Activated T-helper 1 cell treated with anti-CD3 and anti-CD28 coated beads, Interleukin-12 subunit alpha, Interleukin-12 subunit beta, Interleukin-2, Interleukin-4 antibody, amounts not matched to agents 30 ng/mL and 10 ng/mL and 1 ng/mL, durations not matched to agents 14 hours and 24 hours and 36 hours (primary cell): ENCODE measurements around the gene SLC66A1. TPM values are rescaled to one million over a fixed set of nuclear protein-coding genes. Genes with fewer than 3 reads are reported as not detected.
"Not testable (repeated sequence)": the region's sequence is repeated elsewhere in the genome, so short reads cannot be mapped to it uniquely, and the experiment has no call there.

ENCODE experiments used
- DNase-seq: peaks from one replicate; pipeline ENCODE4 v3.0.0; 2021; ENCODE audit warnings: low spot score
- H3K27ac Mint-ChIP-seq: one replicate; pipeline ENCODE4 v1.8.0; 2021; ENCODE audit warnings: mild to moderate bottlenecking, mixed read lengths
- H3K27me3 Mint-ChIP-seq: one replicate; pipeline ENCODE4 v1.8.0; 2022; ENCODE audit warnings: mild to moderate bottlenecking, moderate library complexity, mixed read lengths; ENCODE audit not compliant: insufficient read depth
- H3K36me3 Mint-ChIP-seq: one replicate; pipeline ENCODE4 v1.8.0; 2021; ENCODE audit warnings: low read depth, mixed read lengths
- H3K4me1 Mint-ChIP-seq: one replicate; pipeline ENCODE4 v1.8.0; 2021; ENCODE audit warnings: low read depth, mixed read lengths
- H3K4me3 Mint-ChIP-seq: one replicate; pipeline ENCODE4 v1.8.0; 2021; ENCODE audit warnings: mild to moderate bottlenecking, moderate library complexity, mixed read lengths
- H3K9me3 Mint-ChIP-seq: one replicate; pipeline ENCODE4 v1.8.0; 2021; ENCODE audit warnings: mixed read lengths
- intact Hi-C: fragments of 100-400 bp; cut with micrococcal nuclease; formaldehyde crosslinking; loops from one replicate; pipeline ENCODE4 v1.15.1; 2024
- total RNA-seq: library from RNA; stranded (reverse); gene quantifications from 2 replicates; pipeline ENCODE4 v1.2.3, GENCODE V29; 2022

SLC66A1 gene
- total RNA-seq, 1 donor from 2014 or later = 12.0 TPM

- DNase-seq, H3K4me1 Mint-ChIP-seq, H3K36me3 Mint-ChIP-seq, H3K27ac Mint-ChIP-seq, intact Hi-C loops, H3K9me3 Mint-ChIP-seq, H3K27me3 Mint-ChIP-seq, H3K4me3 Mint-ChIP-seq: not testable (repeated sequence)
These were observed 26.3 kb upstream of the SLC66A1 start for GRCh38 chr1:19285807-19286206.

GRCh38 chr1:19287436-19288185 is 24.5 kb upstream of the SLC66A1 start:
- no peak for DNase-seq
- Mint-ChIP-seq H3K9me3 (peaks cover 8% of the 10 kb centered on the region), H3K27ac (peak overlapping the region; percentile 73), H3K4me3 (no peak overlapping the region), H3K36me3 (peaks cover 1% of the 10 kb centered on the region), H3K27me3 (peaks cover 2% of the 10 kb centered on the region), H3K4me1 (no peaks in the 10 kb centered on the region)
- intact Hi-C loops = no loop called here

GRCh38 chr1:19288324-19289241 is 23.5 kb upstream of the SLC66A1 start, which contains the start of gene AKR7A3:
Gene AKR7A3, minus strand, starts transcription at chr1:19288770. Its CDS starts 61 bp downstream, at chr1:19288709.
- Mint-ChIP-seq H3K27ac (peak within 1 kb of the TSS; percentile 73), H3K9me3 (peaks cover 12% of the 10 kb centered on the region)
- intact Hi-C loops, H3K4me3 Mint-ChIP-seq, H3K36me3 Mint-ChIP-seq, H3K27me3 Mint-ChIP-seq, H3K4me1 Mint-ChIP-seq: not testable (repeated sequence)
- DNase-seq = peak; percentile 34

GRCh38 chr1:19289244-19289643 is 22.9 kb upstream of the SLC66A1 start:
- no peaks in the 10 kb centered on the region for H3K4me1 Mint-ChIP-seq
- no peak for DNase-seq
- no peak overlapping the region for H3K4me3 Mint-ChIP-seq
- no peak overlapping the region for H3K27ac Mint-ChIP-seq
- H3K27me3 Mint-ChIP-seq = peaks cover 2% of the 10 kb centered on the region
- no peaks in the 10 kb centered on the region for H3K36me3 Mint-ChIP-seq
- peaks cover 14% of the 10 kb centered on the region for H3K9me3 Mint-ChIP-seq
- intact Hi-C loops = no loop called here

GRCh38 chr1:19294638-19295037 is 17.5 kb upstream of the SLC66A1 start:
- no peaks in the 10 kb centered on the region for H3K27me3 Mint-ChIP-seq
- H3K4me3 Mint-ChIP-seq = no peak overlapping the region
- DNase-seq = no peak
- H3K9me3 Mint-ChIP-seq = peaks cover 39% of the 10 kb centered on the region
- no peaks in the 10 kb centered on the region for H3K4me1 Mint-ChIP-seq
- no peak overlapping the region for H3K27ac Mint-ChIP-seq
- intact Hi-C loops = no loop called here
- H3K36me3 Mint-ChIP-seq = peaks cover 11% of the 10 kb centered on the region

- peaks cover 20% of the 10 kb centered on the region for H3K36me3 Mint-ChIP-seq
- no peak for DNase-seq
These were observed 11.9 kb upstream of the SLC66A1 start for GRCh38 chr1:19300211-19300610.

GRCh38 chr1:19304081-19304480 is 8.0 kb upstream of the SLC66A1 start:
- H3K4me1 Mint-ChIP-seq, H3K9me3 Mint-ChIP-seq, H3K27ac Mint-ChIP-seq, intact Hi-C loops, H3K4me3 Mint-ChIP-seq, H3K27me3 Mint-ChIP-seq, DNase-seq: not testable (repeated sequence)
- peaks cover 32% of the 10 kb centered on the region for H3K36me3 Mint-ChIP-seq

More at GRCh38 chr1:19300211-19300610, 11.9 kb upstream of the SLC66A1 start:
- no peak overlapping the region for H3K4me3 Mint-ChIP-seq
- H3K27ac Mint-ChIP-seq = no peak overlapping the region
- H3K4me1 Mint-ChIP-seq = no peaks in the 10 kb centered on the region
- peaks cover 15% of the 10 kb centered on the region for H3K9me3 Mint-ChIP-seq
- intact Hi-C loops = no loop called here
- no peaks in the 10 kb centered on the region for H3K27me3 Mint-ChIP-seq

GRCh38 chr1:19305880-19306279 is 6.2 kb upstream of the SLC66A1 start:
- Mint-ChIP-seq H3K4me1 (peaks cover 2% of the 10 kb centered on the region), H3K27ac (no peak overlapping the region), H3K36me3 (peaks cover 34% of the 10 kb centered on the region), H3K4me3 (no peak overlapping the region), H3K9me3 (no peaks in the 10 kb centered on the region), H3K27me3 (no peaks in the 10 kb centered on the region)
- intact Hi-C loops = no loop called here
- no peak for DNase-seq

GRCh38 chr1:19306941-19307340 is 5.2 kb upstream of the SLC66A1 start:
- DNase-seq = no peak
- H3K9me3 Mint-ChIP-seq = no peaks in the 10 kb centered on the region
- no peak overlapping the region for H3K4me3 Mint-ChIP-seq
- H3K4me1 Mint-ChIP-seq = peaks cover 8% of the 10 kb centered on the region
- H3K27me3 Mint-ChIP-seq = no peaks in the 10 kb centered on the region
- no peak overlapping the region for H3K27ac Mint-ChIP-seq
- peaks cover 38% of the 10 kb centered on the region for H3K36me3 Mint-ChIP-seq
- intact Hi-C loops = no loop called here

GRCh38 chr1:19307794-19308508 is 4.2 kb upstream of the SLC66A1 start:
- H3K27me3 Mint-ChIP-seq = no peaks in the 10 kb centered on the region
- intact Hi-C loops = no loop called here

GRCh38 chr1:19308509-19308907 is 3.6 kb upstream of the SLC66A1 start:
- intact Hi-C loops = no loop called here
- DNase-seq = no peak

More at GRCh38 chr1:19307794-19308508, 4.2 kb upstream of the SLC66A1 start:
- Mint-ChIP-seq H3K4me1 (peaks cover 10% of the 10 kb centered on the region), H3K27ac (no peak overlapping the region), H3K36me3 (peaks cover 37% of the 10 kb centered on the region), H3K4me3 (no peak overlapping the region), H3K9me3 (no peaks in the 10 kb centered on the region)
- DNase-seq = no peak

GRCh38 chr1:19309123-19309813 is 2.9 kb upstream of the SLC66A1 start:
- intact Hi-C loops = no loop called here
- Mint-ChIP-seq H3K4me3 (peak overlapping the region; percentile 16), H3K4me1 (peaks cover 18% of the 10 kb centered on the region), H3K9me3 (no peaks in the 10 kb centered on the region), H3K27me3 (no peaks in the 10 kb centered on the region), H3K27ac (no peak overlapping the region), H3K36me3 (peaks cover 31% of the 10 kb centered on the region)
- no peak for DNase-seq

More at GRCh38 chr1:19308509-19308907, 3.6 kb upstream of the SLC66A1 start:
- H3K4me1 Mint-ChIP-seq = peaks cover 15% of the 10 kb centered on the region
- no peak overlapping the region for H3K4me3 Mint-ChIP-seq
- H3K27me3 Mint-ChIP-seq = no peaks in the 10 kb centered on the region
- no peak overlapping the region for H3K27ac Mint-ChIP-seq
- peaks cover 33% of the 10 kb centered on the region for H3K36me3 Mint-ChIP-seq
- no peaks in the 10 kb centered on the region for H3K9me3 Mint-ChIP-seq
